ENCODE data around the gene PRKAG2.
"Not testable (repeated sequence)": the region's sequence is repeated elsewhere in the genome, so short reads cannot be mapped to it uniquely, and the experiment has no call there.

Gene PRKAG2

GRCh38 chr7:151752037-151752436 lies 124.9 kb downstream of the PRKAG2 start:
- WGBS, 2 donors (ENCODE audit: extremely low coverage in 2 of 2, insufficient read length in 2 of 2, insufficient replicate concordance in 1 of 2), result no CpG with 5 or more reads among the region's 8 CpGs
- Histone ChIP-seq H2BK120ac (ENCODE audit: low read depth, low read length) (no peak overlapping the region), H3K79me1 (ENCODE audit: low read depth, low read length) (no peaks in the 10 kb centered on the region), H3K18ac (ENCODE audit: low read length) (no peak overlapping the region), H3K4me2 (ENCODE audit: insufficient read depth, low read length, poor library complexity, severe bottlenecking) (no peak overlapping the region), H3K9me3 (replicated peaks in 1 of 2; ENCODE audit: control insufficient read depth in 2 of 2, insufficient read depth in 1 of 2, low read depth in 1 of 2, low read length in 2 of 2) (peaks cover 0 to 2% of the 10 kb centered on the region in 2 donors), H3K36me3 (replicated peaks in 1 of 2; ENCODE audit: control insufficient read depth in 2 of 2, insufficient read depth in 2 of 2, low read length in 2 of 2) (no peaks in the 10 kb centered on the region), H2BK5ac (ENCODE audit: low read length) (no peak overlapping the region), H2BK12ac (ENCODE audit: low read length) (no peak overlapping the region), H2BK15ac (ENCODE audit: low read length) (no peak overlapping the region), H4K8ac (ENCODE audit: low read depth, low read length) (no peak overlapping the region), H3K23ac (ENCODE audit: low read depth, low read length, poor library complexity) (no peak overlapping the region), H3K4ac (ENCODE audit: low read length) (no peak overlapping the region), H3K27me3 (ENCODE audit: control insufficient read depth in 3 of 3, insufficient read depth in 3 of 3, low read depth in 1 of 3, low read length in 3 of 3) (no peaks in the 10 kb centered on the region), H3K14ac (ENCODE audit: low read length) (no peak overlapping the region), H3K4me1 (ENCODE audit: control insufficient read depth in 2 of 2, insufficient read depth in 1 of 2, low read depth in 1 of 2, low read length in 2 of 2) (peaks cover 9 to 18% of the 10 kb centered on the region in 2 donors), H3K4me3 (ENCODE audit: low read length in 2 of 2) (no peak overlapping the region), H3K27ac (replicated peaks; ENCODE audit: low read length) (no peak overlapping the region), H3K9ac (ENCODE audit: low read depth, low read length, poor library complexity) (no peak overlapping the region), H4K91ac (ENCODE audit: low read depth, low read length, poor library complexity) (no peak overlapping the region), H2AK5ac (ENCODE audit: low read depth, low read length) (no peak overlapping the region), H2AFZ (ENCODE audit: low read length) (no peak overlapping the region)
- DNase-seq (ENCODE audit: low spot score), result no peak

- Histone ChIP-seq H4K91ac (ENCODE audit: low read depth, low read length, poor library complexity) (no peak overlapping the region), H3K27ac (replicated peaks; ENCODE audit: low read length) (no peak overlapping the region), H4K8ac (ENCODE audit: low read depth, low read length) (no peak overlapping the region), H2AK5ac (ENCODE audit: low read depth, low read length) (peak overlapping the region; percentile 49), H3K4me2 (ENCODE audit: insufficient read depth, low read length, poor library complexity, severe bottlenecking) (no peak overlapping the region), H3K4ac (ENCODE audit: low read length) (no peak overlapping the region), H2BK120ac (ENCODE audit: low read depth, low read length) (no peak overlapping the region), H3K4me3 (ENCODE audit: low read length in 2 of 2) (no peak overlapping the region), H3K18ac (ENCODE audit: low read length) (no peak overlapping the region), H3K9me3 (replicated peaks in 1 of 2; ENCODE audit: control insufficient read depth in 2 of 2, insufficient read depth in 1 of 2, low read depth in 1 of 2, low read length in 2 of 2) (peaks cover 0 to 2% of the 10 kb centered on the region in 2 donors), H3K4me1 (ENCODE audit: control insufficient read depth in 2 of 2, insufficient read depth in 1 of 2, low read depth in 1 of 2, low read length in 2 of 2) (peaks cover 1 to 8% of the 10 kb centered on the region in 2 donors), H2BK15ac (ENCODE audit: low read length) (no peak overlapping the region), H3K23ac (ENCODE audit: low read depth, low read length, poor library complexity) (no peak overlapping the region), H2BK12ac (ENCODE audit: low read length) (no peak overlapping the region), H3K9ac (ENCODE audit: low read depth, low read length, poor library complexity) (no peak overlapping the region), H2BK5ac (ENCODE audit: low read length) (no peak overlapping the region), H3K27me3 (ENCODE audit: control insufficient read depth in 3 of 3, insufficient read depth in 3 of 3, low read depth in 1 of 3, low read length in 3 of 3) (no peaks in the 10 kb centered on the region), H3K79me1 (ENCODE audit: low read depth, low read length) (no peaks in the 10 kb centered on the region), H3K36me3 (replicated peaks in 1 of 2; ENCODE audit: control insufficient read depth in 2 of 2, insufficient read depth in 2 of 2, low read length in 2 of 2) (no peaks in the 10 kb centered on the region), H3K14ac (ENCODE audit: low read length) (no peak overlapping the region), H2AFZ (ENCODE audit: low read length) (peak overlapping the region; percentile 41)
- no CpG with 5 or more reads among the region's 15 CpGs for WGBS, 2 donors (ENCODE audit: extremely low coverage in 2 of 2, insufficient read length in 2 of 2, insufficient replicate concordance in 1 of 2)
- no peak for DNase-seq (ENCODE audit: low spot score)
Measured at GRCh38 chr7:151748733-151749132, 128.2 kb downstream of the PRKAG2 start.

GRCh38 chr7:151748021-151748420 lies 128.9 kb downstream of the PRKAG2 start:
- H2BK5ac ChIP-seq (ENCODE audit: low read length); H3K4ac ChIP-seq (ENCODE audit: low read length); H3K4me2 ChIP-seq (ENCODE audit: insufficient read depth, low read length, poor library complexity, severe bottlenecking); H2BK15ac ChIP-seq (ENCODE audit: low read length); H3K27me3 ChIP-seq (ENCODE audit: control insufficient read depth in 3 of 3, insufficient read depth in 3 of 3, low read depth in 1 of 3, low read length in 3 of 3); DNase-seq (ENCODE audit: low spot score); H3K36me3 ChIP-seq (replicated peaks in 1 of 2; ENCODE audit: control insufficient read depth in 2 of 2, insufficient read depth in 2 of 2, low read length in 2 of 2); H3K79me1 ChIP-seq (ENCODE audit: low read depth, low read length); H2AK5ac ChIP-seq (ENCODE audit: low read depth, low read length); H3K14ac ChIP-seq (ENCODE audit: low read length); H3K4me3 ChIP-seq (ENCODE audit: low read length in 2 of 2); H2BK120ac ChIP-seq (ENCODE audit: low read depth, low read length); H3K18ac ChIP-seq (ENCODE audit: low read length); H4K8ac ChIP-seq (ENCODE audit: low read depth, low read length); H2AFZ ChIP-seq (ENCODE audit: low read length); H4K91ac ChIP-seq (ENCODE audit: low read depth, low read length, poor library complexity); H3K27ac ChIP-seq (replicated peaks; ENCODE audit: low read length); H2BK12ac ChIP-seq (ENCODE audit: low read length); H3K23ac ChIP-seq (ENCODE audit: low read depth, low read length, poor library complexity); H3K9ac ChIP-seq (ENCODE audit: low read depth, low read length, poor library complexity); H3K9me3 ChIP-seq (replicated peaks in 1 of 2; ENCODE audit: control insufficient read depth in 2 of 2, insufficient read depth in 1 of 2, low read depth in 1 of 2, low read length in 2 of 2): not testable (repeated sequence)
- WGBS, 2 donors (ENCODE audit: extremely low coverage in 2 of 2, insufficient read length in 2 of 2, insufficient replicate concordance in 1 of 2), result no CpG with 5 or more reads among the region's 5 CpGs
- H3K4me1 ChIP-seq (ENCODE audit: control insufficient read depth in 2 of 2, insufficient read depth in 1 of 2, low read depth in 1 of 2, low read length in 2 of 2), result peaks cover 8 to 13% of the 10 kb centered on the region in 2 donors

- Histone ChIP-seq H3K18ac (ENCODE audit: low read length) (no peak overlapping the region), H3K4me2 (ENCODE audit: insufficient read depth, low read length, poor library complexity, severe bottlenecking) (no peak overlapping the region), H2BK12ac (ENCODE audit: low read length) (no peak overlapping the region), H4K91ac (ENCODE audit: low read depth, low read length, poor library complexity) (no peak overlapping the region), H2BK5ac (ENCODE audit: low read length) (peak overlapping the region; percentile 16), H3K4me3 (ENCODE audit: low read length in 2 of 2) (no peak overlapping the region), H3K23ac (ENCODE audit: low read depth, low read length, poor library complexity) (no peak overlapping the region), H2BK120ac (ENCODE audit: low read depth, low read length) (no peak overlapping the region), H2AFZ (ENCODE audit: low read length) (peak overlapping the region; percentile 36), H3K36me3 (replicated peaks in 1 of 2; ENCODE audit: control insufficient read depth in 2 of 2, insufficient read depth in 2 of 2, low read length in 2 of 2) (no peaks in the 10 kb centered on the region), H3K9me3 (replicated peaks in 1 of 2; ENCODE audit: control insufficient read depth in 2 of 2, insufficient read depth in 1 of 2, low read depth in 1 of 2, low read length in 2 of 2) (no peaks in the 10 kb centered on the region), H3K27ac (replicated peaks; ENCODE audit: low read length) (no peak overlapping the region), H4K8ac (ENCODE audit: low read depth, low read length) (no peak overlapping the region), H3K9ac (ENCODE audit: low read depth, low read length, poor library complexity) (no peak overlapping the region), H3K27me3 (ENCODE audit: control insufficient read depth in 3 of 3, insufficient read depth in 3 of 3, low read depth in 1 of 3, low read length in 3 of 3) (no peaks in the 10 kb centered on the region), H3K4me1 (ENCODE audit: control insufficient read depth in 2 of 2, insufficient read depth in 1 of 2, low read depth in 1 of 2, low read length in 2 of 2) (peaks cover 19 to 20% of the 10 kb centered on the region in 2 donors), H2AK5ac (ENCODE audit: low read depth, low read length) (no peak overlapping the region), H3K79me1 (ENCODE audit: low read depth, low read length) (no peaks in the 10 kb centered on the region), H3K14ac (ENCODE audit: low read length) (no peak overlapping the region), H3K4ac (ENCODE audit: low read length) (no peak overlapping the region), H2BK15ac (ENCODE audit: low read length) (peak overlapping the region; percentile 97)
- WGBS, 2 donors (ENCODE audit: extremely low coverage in 2 of 2, insufficient read length in 2 of 2, insufficient replicate concordance in 1 of 2), result no CpG with 5 or more reads among the region's 11 CpGs
- DNase-seq (ENCODE audit: low spot score), result no peak
Measured at GRCh38 chr7:151745706-151746105, 131.2 kb downstream of the PRKAG2 start.
